Liver (tissue), 3 donors: ENCODE data around the gene CHRNA4.

Experiments
- EGR1 ChIP-seq, 2 donors: IDR thresholded peaks; 2 replicates each; pipeline ENCODE4 v1.6.1; 2016 to 2018; ENCODE audit warnings: antibody characterized with exemption in 2 of 2, low read depth in 2 of 2
- FOXA1 ChIP-seq: IDR thresholded peaks from 2 replicates; pipeline ENCODE4 v1.6.1; 2016; ENCODE audit warnings: antibody characterized with exemption
- GABPA ChIP-seq, 2 donors: IDR thresholded peaks in 1 of 2; conservative IDR thresholded peaks in 1 of 2; 2 replicates each; pipeline ENCODE4 v1.6.1; 2016; ENCODE audit warnings: antibody characterized with exemption in 2 of 2, mild to moderate bottlenecking in 1 of 2, moderate library complexity in 1 of 2
- HNF4A ChIP-seq, 2 donors: conservative IDR thresholded peaks; 2 replicates each; pipeline ENCODE4 v1.6.1; 2016; ENCODE audit warnings: antibody characterized with exemption in 2 of 2, mild to moderate bottlenecking in 2 of 2
- JUND ChIP-seq, 2 donors: IDR thresholded peaks; 2 replicates each; pipeline ENCODE4 v1.6.1; 2016; ENCODE audit warnings: antibody characterized with exemption in 2 of 2
- RXRA ChIP-seq, 2 donors: IDR thresholded peaks; 2 replicates each; pipeline ENCODE4 v1.6.1; 2017 to 2018; ENCODE audit warnings: antibody characterized with exemption in 2 of 2, mild to moderate bottlenecking in 1 of 2
- SP1 ChIP-seq: IDR thresholded peaks from 2 replicates; pipeline ENCODE4 v1.6.1; 2018; ENCODE audit warnings: antibody characterized with exemption, mild to moderate bottlenecking
- TAF1 ChIP-seq: conservative IDR thresholded peaks from 2 replicates; pipeline ENCODE4 v1.6.1; 2016; ENCODE audit warnings: antibody characterized with exemption, mild to moderate bottlenecking
- YY1 ChIP-seq: IDR thresholded peaks from 2 replicates; pipeline ENCODE4 v1.6.1; 2016; ENCODE audit warnings: antibody characterized with exemption, mild to moderate bottlenecking
- TF ChIP-seq, protein P1 (sequence below): fragments of 150-350 bp; IDR thresholded peaks from 2 replicates; pipeline ENCODE4 v1.5.1; 2017; ENCODE audit warnings: improper control_type of control experiment, low read depth, low read length; ENCODE audit not compliant: missing input control
- TF ChIP-seq, protein P2 (sequence below): IDR thresholded peaks from 2 replicates; pipeline ENCODE4 v1.6.1; 2016; ENCODE audit warnings: antibody characterized with exemption, mild to moderate bottlenecking
- TF ChIP-seq, protein P3 (sequence below): IDR thresholded peaks from 2 replicates; pipeline ENCODE4 v1.6.1; 2016; ENCODE audit warnings: antibody characterized with exemption
- TF ChIP-seq, protein P4 (sequence below): IDR thresholded peaks from 2 replicates; pipeline ENCODE4 v1.6.1; 2016; ENCODE audit warnings: antibody characterized with exemption
- donor health status: healthy.
- donor health status: healthy.

DNA sequence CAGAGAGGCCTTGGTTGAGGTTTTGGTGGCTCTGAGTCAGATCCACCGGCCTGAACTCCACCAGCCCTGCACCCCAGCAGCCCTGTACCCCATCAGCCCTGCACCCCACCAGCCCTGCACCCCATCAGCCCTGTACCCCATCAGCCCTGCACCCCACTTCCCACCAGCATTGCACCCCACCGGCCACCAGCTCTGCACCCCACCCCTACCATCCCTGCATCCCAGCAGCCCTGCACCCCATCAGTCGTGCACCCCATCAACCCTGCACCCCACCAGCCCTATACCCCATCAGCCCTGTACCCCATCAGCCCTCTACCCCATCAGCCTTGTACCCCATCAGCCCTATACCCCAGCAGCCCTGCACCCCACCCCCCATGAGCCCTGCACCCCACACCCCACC lies 14.3 kb upstream of the CHRNA4 start:
- TF ChIP-seq, protein P1, sequence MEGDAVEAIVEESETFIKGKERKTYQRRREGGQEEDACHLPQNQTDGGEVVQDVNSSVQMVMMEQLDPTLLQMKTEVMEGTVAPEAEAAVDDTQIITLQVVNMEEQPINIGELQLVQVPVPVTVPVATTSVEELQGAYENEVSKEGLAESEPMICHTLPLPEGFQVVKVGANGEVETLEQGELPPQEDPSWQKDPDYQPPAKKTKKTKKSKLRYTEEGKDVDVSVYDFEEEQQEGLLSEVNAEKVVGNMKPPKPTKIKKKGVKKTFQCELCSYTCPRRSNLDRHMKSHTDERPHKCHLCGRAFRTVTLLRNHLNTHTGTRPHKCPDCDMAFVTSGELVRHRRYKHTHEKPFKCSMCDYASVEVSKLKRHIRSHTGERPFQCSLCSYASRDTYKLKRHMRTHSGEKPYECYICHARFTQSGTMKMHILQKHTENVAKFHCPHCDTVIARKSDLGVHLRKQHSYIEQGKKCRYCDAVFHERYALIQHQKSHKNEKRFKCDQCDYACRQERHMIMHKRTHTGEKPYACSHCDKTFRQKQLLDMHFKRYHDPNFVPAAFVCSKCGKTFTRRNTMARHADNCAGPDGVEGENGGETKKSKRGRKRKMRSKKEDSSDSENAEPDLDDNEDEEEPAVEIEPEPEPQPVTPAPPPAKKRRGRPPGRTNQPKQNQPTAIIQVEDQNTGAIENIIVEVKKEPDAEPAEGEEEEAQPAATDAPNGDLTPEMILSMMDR: no peak
- TF ChIP-seq JUND (IDR thresholded peaks at IDR 0.05) (no peak), SP1 (no peak), EGR1 (IDR thresholded peaks at IDR 0.05; ENCODE audit: low read depth in 2 of 2) (no peak), FOXA1 (no peak), RXRA (IDR thresholded peaks at IDR 0.05) (no peak), GABPA (IDR thresholded peaks at IDR 0.05 in 1 of 2, conservative IDR thresholded peaks at IDR 0.05 in 1 of 2) (no peak), HNF4A (conservative IDR thresholded peaks at IDR 0.05) (no peak), YY1 (no peak), TAF1 (no peak)
- TF ChIP-seq, protein P2, sequence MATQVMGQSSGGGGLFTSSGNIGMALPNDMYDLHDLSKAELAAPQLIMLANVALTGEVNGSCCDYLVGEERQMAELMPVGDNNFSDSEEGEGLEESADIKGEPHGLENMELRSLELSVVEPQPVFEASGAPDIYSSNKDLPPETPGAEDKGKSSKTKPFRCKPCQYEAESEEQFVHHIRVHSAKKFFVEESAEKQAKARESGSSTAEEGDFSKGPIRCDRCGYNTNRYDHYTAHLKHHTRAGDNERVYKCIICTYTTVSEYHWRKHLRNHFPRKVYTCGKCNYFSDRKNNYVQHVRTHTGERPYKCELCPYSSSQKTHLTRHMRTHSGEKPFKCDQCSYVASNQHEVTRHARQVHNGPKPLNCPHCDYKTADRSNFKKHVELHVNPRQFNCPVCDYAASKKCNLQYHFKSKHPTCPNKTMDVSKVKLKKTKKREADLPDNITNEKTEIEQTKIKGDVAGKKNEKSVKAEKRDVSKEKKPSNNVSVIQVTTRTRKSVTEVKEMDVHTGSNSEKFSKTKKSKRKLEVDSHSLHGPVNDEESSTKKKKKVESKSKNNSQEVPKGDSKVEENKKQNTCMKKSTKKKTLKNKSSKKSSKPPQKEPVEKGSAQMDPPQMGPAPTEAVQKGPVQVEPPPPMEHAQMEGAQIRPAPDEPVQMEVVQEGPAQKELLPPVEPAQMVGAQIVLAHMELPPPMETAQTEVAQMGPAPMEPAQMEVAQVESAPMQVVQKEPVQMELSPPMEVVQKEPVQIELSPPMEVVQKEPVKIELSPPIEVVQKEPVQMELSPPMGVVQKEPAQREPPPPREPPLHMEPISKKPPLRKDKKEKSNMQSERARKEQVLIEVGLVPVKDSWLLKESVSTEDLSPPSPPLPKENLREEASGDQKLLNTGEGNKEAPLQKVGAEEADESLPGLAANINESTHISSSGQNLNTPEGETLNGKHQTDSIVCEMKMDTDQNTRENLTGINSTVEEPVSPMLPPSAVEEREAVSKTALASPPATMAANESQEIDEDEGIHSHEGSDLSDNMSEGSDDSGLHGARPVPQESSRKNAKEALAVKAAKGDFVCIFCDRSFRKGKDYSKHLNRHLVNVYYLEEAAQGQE: no peak
- TF ChIP-seq, protein P3, sequence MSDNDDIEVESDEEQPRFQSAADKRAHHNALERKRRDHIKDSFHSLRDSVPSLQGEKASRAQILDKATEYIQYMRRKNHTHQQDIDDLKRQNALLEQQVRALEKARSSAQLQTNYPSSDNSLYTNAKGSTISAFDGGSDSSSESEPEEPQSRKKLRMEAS: no peak
- TF ChIP-seq, protein P4, sequence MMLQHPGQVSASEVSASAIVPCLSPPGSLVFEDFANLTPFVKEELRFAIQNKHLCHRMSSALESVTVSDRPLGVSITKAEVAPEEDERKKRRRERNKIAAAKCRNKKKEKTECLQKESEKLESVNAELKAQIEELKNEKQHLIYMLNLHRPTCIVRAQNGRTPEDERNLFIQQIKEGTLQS: no peak
